CD14-positive monocyte (primary cell): ENCODE data around the gene NCBP3. TPM values are rescaled to one million over a fixed set of nuclear protein-coding genes. Genes with fewer than 3 reads are reported as not detected.

ENCODE experiments used
- DNase-seq, 3 donors: peaks; one replicate each; pipeline ENCODE4 v3.0.0-alpha.2; 2011 to 2022
- H2AFZ ChIP-seq: 2 replicates; pipeline ENCODE4 v1.6.0; 2012; ENCODE audit warnings: mild to moderate bottlenecking, low read depth, low read length, inconsistent platforms; ENCODE audit not compliant: insufficient read depth, poor library complexity, severe bottlenecking
- H3K27ac ChIP-seq, 2 donors: 1 replicate in 1 of 2; 2 replicates in 1 of 2; pipeline ENCODE4 v1.5.1; 2012 to 2013; ENCODE audit warnings: low read length in 2 of 2, control low read depth in 1 of 2, inconsistent platforms in 1 of 2, low read depth in 1 of 2, mild to moderate bottlenecking in 1 of 2
- H3K27me3 ChIP-seq, 2 donors: one replicate each; pipeline versions ENCODE4 v1.6.0 to v1.6.1; 2011 to 2013; ENCODE audit warnings: low read length in 2 of 2; ENCODE audit not compliant: control insufficient read depth in 2 of 2, insufficient read depth in 2 of 2
- H3K36me3 ChIP-seq, 2 donors: replicated peaks in 1 of 2; 1 replicate in 1 of 2; 2 replicates in 1 of 2; pipeline versions ENCODE4 v1.5.1 to v1.6.1; 2012 to 2013; ENCODE audit warnings: low read length in 2 of 2, control low read depth in 1 of 2, inconsistent platforms in 1 of 2, mild to moderate bottlenecking in 1 of 2; ENCODE audit not compliant: insufficient read depth in 2 of 2, control insufficient read depth in 1 of 2
- H3K4me1 ChIP-seq, 2 donors: 1 replicate in 1 of 2; 2 replicates in 1 of 2; pipeline versions ENCODE4 v1.5.1 to v1.6.1; 2012 to 2013; ENCODE audit warnings: low read length in 2 of 2, control low read depth in 1 of 2, inconsistent platforms in 1 of 2, mild to moderate bottlenecking in 1 of 2, moderate library complexity in 1 of 2; ENCODE audit not compliant: insufficient read depth in 2 of 2, control insufficient read depth in 1 of 2
- H3K4me2 ChIP-seq: replicated peaks from 2 replicates; pipeline ENCODE3; 2012; ENCODE audit warnings: low read length, moderate library complexity, mild to moderate bottlenecking; ENCODE audit not compliant: poor library complexity, severe bottlenecking; ENCODE audit errors: extremely low read depth
- H3K4me3 ChIP-seq, 3 experiments: fragments of 200-600 bp in 1 of 3; sonication (generic) in 1 of 3; replicated peaks in 1 of 3; 1 replicate in 2 of 3; 2 replicates in 1 of 3; pipeline ENCODE4 v1.5.1; 2011 to 2013; ENCODE audit warnings: low read length in 3 of 3, mild to moderate bottlenecking in 3 of 3, control low read depth in 2 of 3, low read depth in 2 of 3, inconsistent platforms in 1 of 3, moderate library complexity in 1 of 3
- H3K79me2 ChIP-seq: 2 replicates; pipeline ENCODE4 v1.6.0; 2012; ENCODE audit warnings: mild to moderate bottlenecking, control low read depth, inconsistent platforms, low read length, moderate library complexity; ENCODE audit not compliant: insufficient read depth
- H3K9ac ChIP-seq: 2 replicates; pipeline ENCODE4 v1.6.0; 2017; ENCODE audit warnings: low read length, mild to moderate bottlenecking; ENCODE audit not compliant: insufficient read depth, poor library complexity, severe bottlenecking
- H3K9me3 ChIP-seq, 2 donors: replicated peaks in 1 of 2; 1 replicate in 1 of 2; 2 replicates in 1 of 2; pipeline versions ENCODE4 v1.5.1 to v1.6.1; 2012 to 2013; ENCODE audit warnings: low read length in 2 of 2, control low read depth in 1 of 2; ENCODE audit not compliant: control insufficient read depth in 1 of 2, insufficient read depth in 1 of 2
- H4K20me1 ChIP-seq: 2 replicates; pipeline ENCODE4 v1.6.0; 2012; ENCODE audit warnings: mild to moderate bottlenecking, low read length, control low read depth, moderate library complexity; ENCODE audit not compliant: insufficient read depth
- H3K27ac Mint-ChIP-seq, 7 donors: one replicate each; pipeline ENCODE4 v1.8.0; 2020; ENCODE audit warnings: mild to moderate bottlenecking in 7 of 7, mixed read lengths in 7 of 7, moderate library complexity in 6 of 7, inconsistent platforms in 2 of 7
- H3K27me3 Mint-ChIP-seq, 3 donors: one replicate each; pipeline ENCODE4 v1.8.0; 2021 to 2022; ENCODE audit warnings: low read depth in 3 of 3, mild to moderate bottlenecking in 3 of 3, mixed read lengths in 3 of 3, moderate library complexity in 3 of 3, inconsistent platforms in 1 of 3
- H3K36me3 Mint-ChIP-seq, 2 donors: one replicate each; pipeline ENCODE4 v1.8.0; 2020; ENCODE audit warnings: mixed read lengths in 2 of 2, inconsistent platforms in 1 of 2, mild to moderate bottlenecking in 1 of 2
- H3K4me1 Mint-ChIP-seq: one replicate; pipeline ENCODE4 v1.8.0; 2020; ENCODE audit warnings: mild to moderate bottlenecking, mixed read lengths
- H3K4me3 Mint-ChIP-seq, 2 donors: one replicate each; pipeline ENCODE4 v1.8.0; 2020; ENCODE audit warnings: mild to moderate bottlenecking in 2 of 2, mixed read lengths in 2 of 2, moderate library complexity in 1 of 2
- H3K9me3 Mint-ChIP-seq, 7 donors: one replicate each; pipeline ENCODE4 v1.8.0; 2020 to 2022; ENCODE audit warnings: mixed read lengths in 7 of 7, mild to moderate bottlenecking in 6 of 7, moderate library complexity in 6 of 7, inconsistent platforms in 2 of 7
- WGBS: methylation state at CpG from one replicate; pipeline ENCODE4 v1.1.5; 2013; ENCODE audit warnings: missing lambda C conversion rate; ENCODE audit not compliant: insufficient coverage; 5-methylcytosine and 5-hydroxymethylcytosine counted together
- intact Hi-C, 2 donors: fragments of 100-400 bp; cut with micrococcal nuclease; formaldehyde crosslinking; loops; one replicate each; pipeline versions ENCODE4 v1.15.0 to v1.15.1; 2023
- polyA plus RNA-seq, 3 donors: library from polyadenylated mRNA; depleted of rRNA in 1 of 3; unstranded in 2 of 3; stranded (reverse) in 1 of 3; fragments of 300-500 nt in 2 of 3; fragments of >200 nt in 1 of 3; fragmentation: Illumina TruSeq in 2 of 3; gene quantifications; 1 replicate in 2 of 3; 2 replicates in 1 of 3; pipeline ENCODE4 v1.2.3, GENCODE V29; 2012 to 2021
- TF ChIP-seq, protein P1 (sequence below): fragments of 200-600 bp; IDR thresholded peaks from one replicate; pipeline ENCODE4 v1.8.0; 2022; ENCODE audit warnings: antibody characterized with exemption, mild to moderate bottlenecking

The NCBP3 gene
- polyA plus RNA-seq, 3 donors: 4.9 to 19.0 (median 8.5) TPM

DNA sequence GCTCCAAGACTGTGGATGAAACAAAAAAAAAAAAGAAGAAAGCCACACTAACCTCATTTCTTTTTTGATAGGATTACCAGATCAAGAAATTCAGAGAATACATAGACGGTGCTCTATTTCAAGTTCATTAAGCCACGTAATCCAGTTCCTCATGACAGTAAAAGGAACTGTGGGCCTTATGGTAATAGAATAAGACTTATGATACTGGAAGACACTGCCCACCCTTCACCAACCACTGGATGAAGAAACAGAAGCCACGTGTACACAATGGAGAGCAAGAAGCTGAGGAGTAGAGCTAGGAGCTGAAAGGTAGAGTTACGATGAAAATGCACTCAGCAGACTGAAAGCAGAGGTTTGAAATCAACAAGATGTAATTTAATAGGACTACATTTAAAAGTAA lies 11.2 kb downstream of the NCBP3 start:
- WGBS: no CpG with 5 or more reads among the region's 4 CpGs
- Histone ChIP-seq H3K9me3 (no peaks in the 10 kb centered on the region), H2AFZ (no peak overlapping the region), H3K4me2 (peak overlapping the region; percentile 5), H3K36me3 (peaks cover 18 to 59% of the 10 kb centered on the region in 2 donors), H3K9ac (no peak overlapping the region), H3K4me1 (peaks cover 18 to 20% of the 10 kb centered on the region in 2 donors), H3K79me2 (peaks cover 56% of the 10 kb centered on the region), H3K4me3 (no peak overlapping the region), H3K27me3 (no peaks in the 10 kb centered on the region), H4K20me1 (peaks cover 41% of the 10 kb centered on the region), H3K27ac (peak overlapping the region in 1 of 2 donors; percentile 68)
- H3K4me1 Mint-ChIP-seq: peaks cover 28% of the 10 kb centered on the region
- H3K27me3 Mint-ChIP-seq: no peaks in the 10 kb centered on the region
- peaks cover 50 to 73% of the 10 kb centered on the region in 2 donors for H3K36me3 Mint-ChIP-seq
- peaks cover 0 to 3% (median 0%) of the 10 kb centered on the region in 7 donors for H3K9me3 Mint-ChIP-seq
- H3K27ac Mint-ChIP-seq: peak overlapping the region in 4 of 7 donors; percentile 38 to 84 (median 80)
- H3K4me3 Mint-ChIP-seq: peak overlapping the region in 1 of 2 donors; percentile 46
- DNase-seq: peak; percentile 26 to 38 (median 28)
- TF ChIP-seq, protein P1, sequence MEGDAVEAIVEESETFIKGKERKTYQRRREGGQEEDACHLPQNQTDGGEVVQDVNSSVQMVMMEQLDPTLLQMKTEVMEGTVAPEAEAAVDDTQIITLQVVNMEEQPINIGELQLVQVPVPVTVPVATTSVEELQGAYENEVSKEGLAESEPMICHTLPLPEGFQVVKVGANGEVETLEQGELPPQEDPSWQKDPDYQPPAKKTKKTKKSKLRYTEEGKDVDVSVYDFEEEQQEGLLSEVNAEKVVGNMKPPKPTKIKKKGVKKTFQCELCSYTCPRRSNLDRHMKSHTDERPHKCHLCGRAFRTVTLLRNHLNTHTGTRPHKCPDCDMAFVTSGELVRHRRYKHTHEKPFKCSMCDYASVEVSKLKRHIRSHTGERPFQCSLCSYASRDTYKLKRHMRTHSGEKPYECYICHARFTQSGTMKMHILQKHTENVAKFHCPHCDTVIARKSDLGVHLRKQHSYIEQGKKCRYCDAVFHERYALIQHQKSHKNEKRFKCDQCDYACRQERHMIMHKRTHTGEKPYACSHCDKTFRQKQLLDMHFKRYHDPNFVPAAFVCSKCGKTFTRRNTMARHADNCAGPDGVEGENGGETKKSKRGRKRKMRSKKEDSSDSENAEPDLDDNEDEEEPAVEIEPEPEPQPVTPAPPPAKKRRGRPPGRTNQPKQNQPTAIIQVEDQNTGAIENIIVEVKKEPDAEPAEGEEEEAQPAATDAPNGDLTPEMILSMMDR: no peak
- intact Hi-C loops: no loop called here

GRCh38 chr17:3828852-3829232 lies 17.2 kb downstream of the NCBP3 start:
- Histone ChIP-seq H3K4me2 (no peak overlapping the region), H3K36me3 (peaks cover 51 to 81% of the 10 kb centered on the region in 2 donors), H3K9ac (no peak overlapping the region), H4K20me1 (peaks cover 7% of the 10 kb centered on the region), H3K27me3 (no peaks in the 10 kb centered on the region), H3K4me3 (no peak overlapping the region), H3K9me3 (no peaks in the 10 kb centered on the region), H3K79me2 (peaks cover 22% of the 10 kb centered on the region), H2AFZ (no peak overlapping the region), H3K4me1 (no peaks in the 10 kb centered on the region), H3K27ac (no peak overlapping the region)
- DNase-seq: no peak
- intact Hi-C loops: loop anchor here (5.0 to 10.0 kb wide), 2 partner anchors 64 to 147 kb away; no protein-coding TSS in a partner anchor
- Mint-ChIP-seq H3K4me3 (no peak overlapping the region), H3K36me3 (peaks cover 60 to 84% of the 10 kb centered on the region in 2 donors), H3K27me3 (peaks cover 0 to 2% (median 0%) of the 10 kb centered on the region in 3 donors), H3K27ac (peak overlapping the region in 1 of 7 donors; percentile 8), H3K9me3 (no peaks in the 10 kb centered on the region), H3K4me1 (no peaks in the 10 kb centered on the region)
- WGBS: 100% methylated on average over 5 of the region's 7 CpGs
- TF ChIP-seq, protein P1: no peak
